GM12891 (cell line): ENCODE data around the gene SCT.

ENCODE experiments used
- POLR2A ChIP-seq: IDR thresholded peaks from 2 replicates; pipeline ENCODE4 v1.6.1; 2011; ENCODE audit warnings: low read depth, low read length, control low read depth
- POLR2AphosphoS5 ChIP-seq: IDR thresholded peaks from 2 replicates; pipeline ENCODE4 v1.6.1; 2011; ENCODE audit warnings: low read depth, low read length, control low read depth
- TAF1 ChIP-seq: IDR thresholded peaks from 2 replicates; pipeline ENCODE4 v1.6.1; 2011; ENCODE audit warnings: low read depth, low read length, control low read depth

DNA sequence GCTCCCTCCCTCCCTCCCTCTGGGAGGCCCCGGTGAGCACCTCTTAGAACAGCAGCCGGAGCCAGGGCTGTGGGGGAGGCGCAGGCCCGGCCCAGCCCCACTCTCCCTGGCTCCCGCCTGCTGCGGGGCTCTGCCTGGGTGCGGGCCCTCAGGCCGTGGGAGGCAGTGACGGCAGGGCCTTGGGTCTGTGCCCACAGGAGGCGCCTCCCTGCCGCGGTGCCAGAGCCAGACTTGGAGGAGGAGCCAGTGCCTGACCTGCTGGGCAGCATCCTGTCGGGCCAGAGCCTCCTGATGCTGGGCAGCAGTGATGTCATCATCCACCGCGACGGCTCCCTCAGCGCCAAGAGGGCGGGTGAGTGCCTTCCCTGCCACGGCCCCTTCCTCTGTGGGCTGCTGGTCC, 20.7 kb downstream of the SCT start:
- no peak for TF ChIP-seq POLR2A
- TF ChIP-seq POLR2AphosphoS5, result no peak
- TF ChIP-seq TAF1, result no peak
